ENCODE data around the gene GNAS-AS1. TPM values are rescaled to one million over a fixed set of nuclear protein-coding genes. Genes with fewer than 3 reads are reported as not detected.

Gene GNAS-AS1
- total and polyA plus RNA-seq, 2 experiments from 2014 or later = 0.98 TPM; not detected in 1

- 53% methylated on average over 51 of the region's 51 CpGs for WGBS (ENCODE audit: low lambda C conversion rate, missing lambda C conversion rate)
Observed at GRCh38 chr20:58840816-58841538, 9.7 kb downstream of the GNAS-AS1 start.

GRCh38 chr20:58839991-58840747 lies 10.5 kb downstream of the GNAS-AS1 start:
- 44% methylated on average over 52 of the region's 67 CpGs for WGBS (ENCODE audit: low lambda C conversion rate, missing lambda C conversion rate)
- Histone ChIP-seq H3K4me3 (no peak overlapping the region), H3K9me3 (ENCODE audit: low read depth) (no peaks in the 10 kb centered on the region), H3K4me2 (peak overlapping the region; percentile 75), H3K79me2 (no peaks in the 10 kb centered on the region), H3K4me1 (ENCODE audit: insufficient read depth) (no peaks in the 10 kb centered on the region), H3K27me3 (peaks cover 72% of the 10 kb centered on the region), H3K27ac (no peak overlapping the region), H3K36me3 (replicated peaks; ENCODE audit: insufficient read depth, low read depth) (no peaks in the 10 kb centered on the region), H2AFZ (no peak overlapping the region), H4K20me1 (ENCODE audit: insufficient read depth, poor library complexity, severe bottlenecking) (no peaks in the 10 kb centered on the region), H3K9me2 (replicated peaks; ENCODE audit: insufficient read depth) (no peaks in the 10 kb centered on the region)
- TF ChIP-seq CTCF (IDR thresholded peaks at IDR 0.05; ENCODE audit: poor library complexity) = no peak
- no peak for TF ChIP-seq EZH2phosphoT487 (IDR thresholded peaks at IDR 0.05; ENCODE audit: low read depth, severe bottlenecking, unreplicated experiment)
- TF ChIP-seq EZH2 (IDR thresholded peaks at IDR 0.05; ENCODE audit: borderline replicate concordance) = peak; percentile 54
- DNase-seq (ENCODE audit: low spot score) = no peak

More at GRCh38 chr20:58840816-58841538, 9.7 kb downstream of the GNAS-AS1 start:
- no peak for DNase-seq (ENCODE audit: low spot score)
- no peaks in the 10 kb centered on the region for H3K9me3 ChIP-seq (ENCODE audit: low read depth)
- H3K27ac ChIP-seq = no peak overlapping the region
- H2AFZ ChIP-seq = no peak overlapping the region
- H3K9me2 ChIP-seq (replicated peaks; ENCODE audit: insufficient read depth) = no peaks in the 10 kb centered on the region
- no peak overlapping the region for H3K4me3 ChIP-seq
- H3K36me3 ChIP-seq (replicated peaks; ENCODE audit: insufficient read depth, low read depth) = no peaks in the 10 kb centered on the region
- H3K4me1 ChIP-seq (ENCODE audit: insufficient read depth) = no peaks in the 10 kb centered on the region
- no peak overlapping the region for H3K4me2 ChIP-seq
- no peaks in the 10 kb centered on the region for H4K20me1 ChIP-seq (ENCODE audit: insufficient read depth, poor library complexity, severe bottlenecking)
- no peaks in the 10 kb centered on the region for H3K79me2 ChIP-seq
- TF ChIP-seq EZH2phosphoT487 (IDR thresholded peaks at IDR 0.05; ENCODE audit: low read depth, severe bottlenecking, unreplicated experiment) (peak; percentile 32), EZH2 (IDR thresholded peaks at IDR 0.05; ENCODE audit: borderline replicate concordance) (peak; percentile 49), CTCF (IDR thresholded peaks at IDR 0.05; ENCODE audit: poor library complexity) (no peak)
- peaks cover 80% of the 10 kb centered on the region for H3K27me3 ChIP-seq

- H3K79me2 ChIP-seq = no peaks in the 10 kb centered on the region
- TF ChIP-seq CTCF (IDR thresholded peaks at IDR 0.05; ENCODE audit: poor library complexity) (peak; percentile 58), EZH2 (IDR thresholded peaks at IDR 0.05; ENCODE audit: borderline replicate concordance) (no peak)
- DNase-seq (ENCODE audit: low spot score) = peak; percentile 53
- H3K27me3 ChIP-seq = peaks cover 65% of the 10 kb centered on the region
- H2AFZ ChIP-seq = peak overlapping the region; percentile 63
- H3K36me3 ChIP-seq (replicated peaks; ENCODE audit: insufficient read depth, low read depth) = no peaks in the 10 kb centered on the region
- no peak overlapping the region for H3K4me3 ChIP-seq
- H3K27ac ChIP-seq = no peak overlapping the region
- peak overlapping the region; percentile 75 for H3K4me2 ChIP-seq
- no peaks in the 10 kb centered on the region for H4K20me1 ChIP-seq (ENCODE audit: insufficient read depth, poor library complexity, severe bottlenecking)
- 63% methylated on average over 27 of the region's 27 CpGs for WGBS (ENCODE audit: low lambda C conversion rate, missing lambda C conversion rate)
- H3K9me3 ChIP-seq (ENCODE audit: low read depth) = no peaks in the 10 kb centered on the region
- no peaks in the 10 kb centered on the region for H3K4me1 ChIP-seq (ENCODE audit: insufficient read depth)
- H3K9me2 ChIP-seq (replicated peaks; ENCODE audit: insufficient read depth) = no peaks in the 10 kb centered on the region
Observed at GRCh38 chr20:58839474-58839874, 11.2 kb downstream of the GNAS-AS1 start.
